Activated naive CD4-positive, alpha-beta T cell treated with anti-CD3 and anti-CD28 coated beads, Interleukin-2, amount 50 U/mL, for 24 hours (primary cell): ENCODE data around the gene NFKBIL1.
A peak's percentile ranks its signal among the peaks of the same experiment; 100 is the strongest.
"Not testable (repeated sequence)": the region's sequence is repeated elsewhere in the genome, so short reads cannot be mapped to it uniquely, and the experiment has no call there.

Experiments
- H3K27ac Mint-ChIP-seq: one replicate; pipeline ENCODE4 v1.8.0; 2021; ENCODE audit warnings: mild to moderate bottlenecking, mixed read lengths
- H3K27me3 Mint-ChIP-seq: one replicate; pipeline ENCODE4 v1.8.0; 2021; ENCODE audit warnings: mixed read lengths
- H3K36me3 Mint-ChIP-seq: one replicate; pipeline ENCODE4 v1.8.0; 2021; ENCODE audit warnings: mixed read lengths
- H3K4me1 Mint-ChIP-seq: one replicate; pipeline ENCODE4 v1.8.0; 2021; ENCODE audit warnings: mixed read lengths
- H3K4me3 Mint-ChIP-seq: one replicate; pipeline ENCODE4 v1.8.0; 2021; ENCODE audit warnings: mild to moderate bottlenecking, mixed read lengths
- H3K9me3 Mint-ChIP-seq: one replicate; pipeline ENCODE4 v1.8.0; 2021; ENCODE audit warnings: mixed read lengths

The NFKBIL1 gene

DNA sequence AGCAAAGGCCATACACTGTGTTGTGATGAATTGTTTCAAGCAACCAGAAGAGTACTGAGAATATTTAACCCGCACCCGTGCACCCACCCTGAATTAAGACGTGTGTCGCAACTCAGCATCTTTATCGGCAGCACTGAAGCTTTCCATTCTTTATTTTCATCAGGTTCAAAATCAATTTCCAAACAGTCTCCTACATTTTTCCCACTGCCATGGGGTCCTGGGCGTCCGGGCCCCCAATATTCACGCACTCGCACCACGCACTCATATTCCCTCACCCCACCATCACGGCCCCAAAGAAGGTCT lies 33.0 kb downstream of the NFKBIL1 start:
- Mint-ChIP-seq H3K36me3 (peaks cover 36% of the 10 kb centered on the region), H3K9me3 (no peaks in the 10 kb centered on the region), H3K27me3 (no peaks in the 10 kb centered on the region), H3K4me3 (peak overlapping the region; percentile 93), H3K27ac (peak overlapping the region; percentile 97), H3K4me1 (peaks cover 77% of the 10 kb centered on the region)

DNA sequence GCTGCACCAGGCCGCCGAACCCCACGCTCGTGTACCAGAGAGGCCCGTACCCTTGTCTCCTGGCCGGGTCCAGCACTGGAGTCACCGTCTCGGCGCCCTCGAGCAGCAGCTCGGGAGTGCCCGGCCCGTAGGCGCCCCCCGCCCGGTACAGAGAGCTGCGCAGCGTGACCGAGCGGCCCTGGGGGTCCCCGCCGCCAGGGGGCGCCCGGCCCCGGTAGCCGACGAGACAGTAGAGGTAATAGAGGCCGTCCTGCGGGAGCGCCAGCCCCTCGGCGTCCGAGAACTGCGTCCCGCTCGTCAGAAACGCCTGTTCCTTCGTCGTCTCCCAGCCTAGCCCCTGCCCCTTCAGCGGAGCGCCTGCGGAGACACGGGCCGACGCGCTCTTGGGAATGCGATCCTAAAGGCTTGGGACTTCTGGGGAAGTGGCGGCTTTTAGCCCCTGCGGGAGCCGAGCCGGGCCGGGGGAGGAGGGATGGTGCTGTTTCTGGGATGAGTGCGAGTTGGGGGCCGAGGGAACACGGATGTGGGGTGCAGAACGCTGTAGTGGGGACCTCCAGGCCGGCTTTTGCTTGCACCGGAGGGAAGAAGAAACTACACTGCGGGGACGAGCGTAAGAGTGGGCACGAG lies 33.5 kb downstream of the NFKBIL1 start:
- H3K4me3 Mint-ChIP-seq, result peak overlapping the region; percentile 93
- H3K27ac Mint-ChIP-seq, result peak overlapping the region; percentile 97
- no peaks in the 10 kb centered on the region for H3K9me3 Mint-ChIP-seq
- peaks cover 31% of the 10 kb centered on the region for H3K36me3 Mint-ChIP-seq
- no peaks in the 10 kb centered on the region for H3K27me3 Mint-ChIP-seq
- H3K4me1 Mint-ChIP-seq, result peaks cover 77% of the 10 kb centered on the region

DNA sequence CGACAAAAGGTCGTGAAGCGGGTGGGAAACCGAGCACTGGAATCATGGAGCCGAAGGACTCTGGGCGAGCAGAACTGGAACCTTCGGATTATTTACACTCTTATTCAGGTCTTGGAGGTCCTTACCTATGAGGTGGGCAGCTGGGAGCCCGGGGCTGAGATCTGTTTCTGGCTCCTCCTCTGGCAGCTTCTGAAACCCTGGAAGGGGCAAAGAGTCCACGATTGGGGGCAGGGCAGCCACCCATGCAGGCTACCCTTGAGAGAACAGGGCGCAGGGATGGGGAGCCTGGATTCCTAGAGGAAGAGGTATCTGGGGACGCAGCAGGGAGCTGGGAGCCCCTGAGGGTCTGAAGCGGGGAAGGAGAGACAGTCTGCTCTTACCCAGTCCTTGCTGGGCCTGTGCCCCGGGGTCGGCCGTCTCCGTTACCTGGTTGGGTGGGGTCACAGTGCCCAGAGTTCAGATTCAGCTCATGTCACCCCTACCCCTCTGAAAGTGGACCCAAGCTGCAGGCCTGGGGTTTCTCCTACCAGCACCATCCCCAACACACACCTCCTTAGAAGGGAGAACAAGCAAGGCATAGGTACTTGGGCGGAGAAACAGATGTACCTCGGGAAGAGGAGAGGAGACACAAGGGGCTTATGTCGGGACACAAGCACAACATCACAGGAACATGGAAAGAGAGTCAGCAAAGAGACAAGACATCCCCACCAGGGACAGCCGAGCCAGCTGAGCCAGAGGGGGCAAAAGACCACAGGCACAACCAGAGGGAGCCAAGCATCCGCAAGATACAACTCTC lies 34.2 kb downstream of the NFKBIL1 start:
- no peaks in the 10 kb centered on the region for H3K27me3 Mint-ChIP-seq
- peaks cover 24% of the 10 kb centered on the region for H3K36me3 Mint-ChIP-seq
- H3K4me1 Mint-ChIP-seq, result peaks cover 77% of the 10 kb centered on the region
- peak overlapping the region; percentile 95 for H3K27ac Mint-ChIP-seq
- peak overlapping the region; percentile 93 for H3K4me3 Mint-ChIP-seq
- H3K9me3 Mint-ChIP-seq, result no peaks in the 10 kb centered on the region

GRCh38 chr6:31582230-31582643 lies 34.8 kb downstream of the NFKBIL1 start, which contains the start of gene LTB:
LTB (minus strand) TSS chr6:31582424; CDS start chr6:31582417, 7 bp downstream.
- Mint-ChIP-seq H3K36me3 (peaks cover 22% of the 10 kb centered on the region), H3K27me3 (no peaks in the 10 kb centered on the region), H3K4me3 (peak within 1 kb of the TSS; percentile 93), H3K4me1 (peaks cover 77% of the 10 kb centered on the region), H3K27ac (peak within 1 kb of the TSS; percentile 95), H3K9me3 (no peaks in the 10 kb centered on the region)

GRCh38 chr6:31585491-31585890 lies 38.1 kb downstream of the NFKBIL1 start:
- peak overlapping the region; percentile 69 for H3K4me3 Mint-ChIP-seq
- peaks cover 72% of the 10 kb centered on the region for H3K4me1 Mint-ChIP-seq
- H3K9me3 Mint-ChIP-seq, result no peaks in the 10 kb centered on the region
- H3K36me3 Mint-ChIP-seq, result peaks cover 12% of the 10 kb centered on the region
- peak overlapping the region; percentile 97 for H3K27ac Mint-ChIP-seq
- H3K27me3 Mint-ChIP-seq, result no peaks in the 10 kb centered on the region

GRCh38 chr6:31586008-31586407 lies 38.6 kb downstream of the NFKBIL1 start, which contains the start of gene LST1:
LST1 (plus strand) TSS chr6:31586277; CDS start chr6:31587300, 1,023 bp downstream.
- H3K9me3 Mint-ChIP-seq, result no peaks in the 10 kb centered on the region
- H3K4me1 Mint-ChIP-seq, result peaks cover 74% of the 10 kb centered on the region
- H3K27me3 Mint-ChIP-seq, result no peaks in the 10 kb centered on the region
- peaks cover 10% of the 10 kb centered on the region for H3K36me3 Mint-ChIP-seq
- H3K27ac Mint-ChIP-seq, result peak within 1 kb of the TSS; percentile 97
- H3K4me3 Mint-ChIP-seq, result peak within 1 kb of the TSS; percentile 82

DNA sequence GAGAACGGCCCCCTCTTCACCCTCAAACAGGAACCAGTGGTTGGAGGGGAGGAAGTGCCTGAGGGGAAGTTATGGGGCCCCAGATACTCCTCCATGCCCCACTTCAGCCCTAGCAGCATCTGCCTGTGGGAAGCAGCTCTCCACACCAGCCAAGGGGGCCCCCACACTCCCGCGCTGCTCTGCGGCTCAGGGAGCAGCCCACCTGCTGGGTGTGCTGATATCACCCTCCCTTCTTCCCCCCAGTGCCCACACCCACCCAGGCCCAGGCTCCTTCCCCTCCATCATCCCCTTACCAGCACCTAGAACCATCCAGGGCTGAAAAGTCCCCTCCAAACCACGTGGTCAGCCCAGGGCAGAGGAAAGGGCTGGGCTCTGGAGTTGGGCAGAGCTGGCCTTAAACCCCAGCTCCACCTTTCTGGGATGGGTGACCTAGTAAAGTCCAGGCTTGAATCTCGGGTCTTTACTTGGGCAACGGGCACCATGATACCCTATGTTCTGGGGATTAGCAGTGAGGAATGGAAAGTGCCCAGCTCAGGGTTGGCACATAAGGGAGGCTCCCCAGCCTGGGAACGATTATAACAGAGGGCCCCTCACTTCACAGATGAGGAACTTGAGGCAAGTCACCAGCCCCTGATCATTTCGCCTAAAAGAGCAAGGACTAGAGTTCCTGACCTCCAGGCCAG lies 39.3 kb downstream of the NFKBIL1 start:
- no peaks in the 10 kb centered on the region for H3K27me3 Mint-ChIP-seq
- peak overlapping the region; percentile 97 for H3K27ac Mint-ChIP-seq
- H3K36me3 Mint-ChIP-seq, result peaks cover 6% of the 10 kb centered on the region
- peaks cover 73% of the 10 kb centered on the region for H3K4me1 Mint-ChIP-seq
- no peaks in the 10 kb centered on the region for H3K9me3 Mint-ChIP-seq
- peak overlapping the region; percentile 82 for H3K4me3 Mint-ChIP-seq

DNA sequence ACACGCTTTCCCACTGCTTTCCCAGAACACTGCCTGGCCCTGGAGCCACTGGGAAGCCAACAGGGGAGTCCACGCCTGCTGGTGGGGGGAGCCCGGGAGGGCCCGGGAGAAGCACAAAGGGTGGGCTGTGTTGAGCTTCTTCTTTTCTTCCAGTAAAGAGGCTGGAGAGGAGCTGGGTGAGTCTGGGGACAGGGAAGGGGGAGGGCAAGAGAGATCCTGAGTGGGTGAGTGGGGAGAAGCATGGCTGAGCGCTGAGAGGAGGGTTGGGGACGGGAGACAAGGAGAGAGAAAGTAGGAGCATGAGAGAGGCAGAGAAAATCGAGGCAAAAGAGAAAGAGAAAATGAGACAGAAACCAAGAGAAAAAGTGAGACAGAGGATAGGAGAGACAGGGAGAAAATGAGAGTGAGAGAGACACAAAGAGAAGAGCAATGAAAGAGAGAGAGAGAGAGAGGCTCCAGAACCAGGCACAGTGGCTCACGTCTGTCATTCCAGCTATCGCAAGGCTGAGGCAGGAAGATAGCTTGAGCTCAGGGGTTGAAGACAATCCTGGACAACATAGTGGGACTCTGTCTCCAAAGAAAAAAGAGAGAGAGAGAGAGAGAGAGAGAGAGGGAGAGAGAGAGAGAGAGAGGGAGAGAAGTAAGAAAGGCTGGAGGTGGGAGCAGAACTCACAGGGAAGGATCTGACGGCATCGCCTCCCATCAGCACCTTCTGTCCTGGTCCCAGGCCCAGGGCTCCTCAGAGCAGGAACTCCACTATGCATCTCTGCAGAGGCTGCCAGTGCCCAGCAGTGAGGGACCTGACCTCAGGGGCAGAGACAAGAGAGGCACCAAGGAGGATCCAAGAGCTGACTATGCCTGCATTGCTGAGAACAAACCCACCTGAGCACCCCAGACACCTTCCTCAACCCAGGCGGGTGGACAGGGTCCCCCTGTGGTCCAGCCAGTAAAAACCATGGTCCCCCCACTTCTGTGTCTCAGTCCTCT lies 40.7 kb downstream of the NFKBIL1 start:
- peaks cover 2% of the 10 kb centered on the region for H3K36me3 Mint-ChIP-seq

DNA sequence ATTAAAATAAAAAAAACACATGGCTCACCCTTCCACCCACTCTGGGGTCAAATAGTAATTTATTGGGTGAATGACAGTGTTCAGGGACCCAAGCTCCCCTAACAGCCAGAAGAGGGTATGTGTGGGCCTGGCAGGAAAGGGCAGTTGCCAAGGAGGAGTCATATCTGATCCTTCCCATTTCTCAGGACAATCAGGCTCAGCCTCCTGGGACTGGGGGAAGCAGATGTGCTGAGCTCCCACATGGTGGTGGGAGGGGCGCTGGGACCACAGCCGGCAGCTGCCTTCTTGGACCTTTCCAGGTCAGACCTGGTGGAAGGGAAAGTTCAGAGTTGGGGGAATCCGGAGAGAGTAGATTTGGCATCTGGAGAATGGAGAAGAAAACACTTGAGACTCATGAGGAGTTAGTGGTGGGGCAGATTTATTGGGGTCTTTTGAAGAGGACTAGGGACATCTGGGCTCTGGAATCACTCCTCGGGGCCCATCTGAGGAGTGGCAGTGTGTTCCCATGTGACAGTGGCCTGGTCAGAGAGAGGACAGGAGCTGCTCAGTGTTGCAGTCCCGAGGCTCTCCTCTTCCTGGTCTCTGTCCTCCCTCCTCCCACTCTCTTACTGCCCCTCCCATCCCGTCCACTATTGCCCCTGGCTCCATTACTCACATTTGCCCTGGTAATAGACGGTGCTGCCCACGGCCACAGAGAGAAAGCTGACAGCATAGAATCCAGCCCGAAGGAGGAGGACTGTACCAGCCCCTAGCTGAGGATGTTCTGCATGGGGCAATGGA lies 41.7 kb downstream of the NFKBIL1 start:
- Mint-ChIP-seq H3K27ac (peak overlapping the region; percentile 81), H3K4me3 (no peak overlapping the region), H3K36me3 (peaks cover 2% of the 10 kb centered on the region), H3K4me1 (peaks cover 75% of the 10 kb centered on the region), H3K27me3 (no peaks in the 10 kb centered on the region), H3K9me3 (no peaks in the 10 kb centered on the region)

More for the DNA sequence above, 40.7 kb downstream of the NFKBIL1 start:
- Mint-ChIP-seq H3K27ac (peak overlapping the region; percentile 96), H3K27me3 (no peaks in the 10 kb centered on the region), H3K4me1 (peaks cover 73% of the 10 kb centered on the region), H3K9me3 (no peaks in the 10 kb centered on the region), H3K4me3 (peak overlapping the region; percentile 82)

- H3K27ac Mint-ChIP-seq, result not testable (repeated sequence)
- H3K4me1 Mint-ChIP-seq, result peaks cover 63% of the 10 kb centered on the region
These were observed 43.3 kb downstream of the NFKBIL1 start for GRCh38 chr6:31590691-31591090.

GRCh38 chr6:31592396-31592771 lies 45.0 kb downstream of the NFKBIL1 start:
- H3K4me1 Mint-ChIP-seq, result peaks cover 61% of the 10 kb centered on the region
- H3K27ac Mint-ChIP-seq, result peak overlapping the region; percentile 84
- H3K4me3 Mint-ChIP-seq, result peak overlapping the region; percentile 68
- peaks cover 2% of the 10 kb centered on the region for H3K36me3 Mint-ChIP-seq
- H3K27me3 Mint-ChIP-seq, result no peaks in the 10 kb centered on the region
- no peaks in the 10 kb centered on the region for H3K9me3 Mint-ChIP-seq

More at GRCh38 chr6:31590691-31591090, 43.3 kb downstream of the NFKBIL1 start:
- not testable (repeated sequence) for H3K36me3 Mint-ChIP-seq, H3K9me3 Mint-ChIP-seq, H3K27me3 Mint-ChIP-seq, H3K4me3 Mint-ChIP-seq

GRCh38 chr6:31597006-31597405 lies 49.6 kb downstream of the NFKBIL1 start:
- peaks cover 54% of the 10 kb centered on the region for H3K4me1 Mint-ChIP-seq
- H3K4me3 Mint-ChIP-seq, result peak overlapping the region; percentile 37

DNA sequence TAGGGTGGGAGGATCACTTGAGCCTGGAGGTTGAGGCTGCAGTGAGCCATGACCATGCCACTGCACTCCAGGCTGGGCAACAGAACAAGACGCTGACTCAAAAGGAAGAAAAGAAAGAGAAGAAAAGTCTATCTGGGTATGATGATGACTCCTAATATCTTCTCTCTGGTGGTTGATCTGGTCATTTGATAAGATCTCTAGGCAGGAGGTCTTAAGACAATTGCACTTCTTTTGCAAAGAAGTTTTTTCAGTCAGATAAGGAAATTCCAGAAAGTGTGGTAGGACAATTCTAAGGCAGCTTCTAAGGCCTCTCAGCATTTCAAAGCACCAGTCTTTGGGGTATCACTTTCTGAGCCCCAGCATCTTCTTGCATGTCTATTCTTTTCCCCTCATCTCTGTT lies 59.9 kb downstream of the NFKBIL1 start:
- Mint-ChIP-seq H3K36me3 (no peaks in the 10 kb centered on the region), H3K27me3 (no peaks in the 10 kb centered on the region), H3K27ac (no peak overlapping the region)

More at GRCh38 chr6:31597006-31597405, 49.6 kb downstream of the NFKBIL1 start:
- no peaks in the 10 kb centered on the region for H3K9me3 Mint-ChIP-seq
- H3K27ac Mint-ChIP-seq, result peak overlapping the region; percentile 25
- no peaks in the 10 kb centered on the region for H3K36me3 Mint-ChIP-seq
- no peaks in the 10 kb centered on the region for H3K27me3 Mint-ChIP-seq

More for the DNA sequence above, 59.9 kb downstream of the NFKBIL1 start:
- Mint-ChIP-seq H3K4me1 (no peaks in the 10 kb centered on the region), H3K9me3 (no peaks in the 10 kb centered on the region), H3K4me3 (no peak overlapping the region)
